GM12872 (cell line): Measurements from ENCODE around the gene CCDC57.

Experiments used
- TF ChIP-seq, protein P1 (sequence below): IDR thresholded peaks from 3 replicates; pipeline ENCODE4 v1.5.1; 2011; ENCODE audit warnings: low read depth, mild to moderate bottlenecking, low read length, moderate library complexity; ENCODE audit not compliant: insufficient read depth

CCDC57 gene

DNA sequence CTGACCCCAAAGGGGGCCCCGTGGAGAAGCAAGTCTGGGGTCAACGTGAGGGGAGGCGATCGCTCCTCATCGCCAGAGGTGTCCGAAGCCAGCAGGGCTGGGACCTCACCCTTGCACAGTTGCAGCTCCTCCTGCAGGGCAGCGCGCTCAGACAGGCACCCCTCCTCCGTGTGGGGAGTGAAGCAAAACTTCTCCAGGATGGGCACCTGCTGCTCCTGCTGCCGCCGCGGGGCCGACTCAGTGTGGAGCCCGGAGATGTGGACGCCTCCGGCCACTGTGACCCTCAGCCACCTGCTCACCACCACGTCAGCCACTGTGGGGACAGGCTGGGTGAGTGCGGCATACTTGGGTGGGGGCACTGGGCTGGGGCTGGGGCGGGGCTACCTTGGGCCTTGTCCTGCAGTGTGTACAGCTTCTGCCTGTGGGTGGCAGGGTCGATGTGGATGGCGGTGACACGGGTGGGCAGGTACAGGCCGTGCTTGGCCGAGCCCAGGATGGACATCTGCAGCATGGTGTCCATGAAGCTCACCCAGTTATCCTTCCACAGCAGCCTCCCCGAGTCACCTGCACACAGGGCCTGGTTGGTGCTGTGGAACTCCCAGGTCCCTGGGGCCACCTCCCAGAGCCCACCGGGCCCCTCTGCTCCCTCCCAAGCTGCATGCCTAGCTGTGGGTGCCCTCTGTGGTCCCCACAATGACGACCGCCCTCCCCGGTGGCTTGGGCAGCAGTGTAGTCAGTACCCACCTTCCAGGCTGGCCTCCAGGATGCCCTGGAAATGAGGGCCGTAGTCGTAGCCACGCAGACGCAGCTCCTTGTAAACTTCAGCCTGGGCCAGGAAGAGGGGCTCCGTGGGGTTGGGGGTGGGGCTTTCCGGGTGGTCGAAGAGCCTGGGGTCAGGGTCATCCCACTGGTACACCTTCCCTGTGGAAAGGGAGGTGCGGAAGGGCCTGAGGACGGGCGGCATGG, 125.4 kb downstream of the CCDC57 start:
- TF ChIP-seq, protein P1, sequence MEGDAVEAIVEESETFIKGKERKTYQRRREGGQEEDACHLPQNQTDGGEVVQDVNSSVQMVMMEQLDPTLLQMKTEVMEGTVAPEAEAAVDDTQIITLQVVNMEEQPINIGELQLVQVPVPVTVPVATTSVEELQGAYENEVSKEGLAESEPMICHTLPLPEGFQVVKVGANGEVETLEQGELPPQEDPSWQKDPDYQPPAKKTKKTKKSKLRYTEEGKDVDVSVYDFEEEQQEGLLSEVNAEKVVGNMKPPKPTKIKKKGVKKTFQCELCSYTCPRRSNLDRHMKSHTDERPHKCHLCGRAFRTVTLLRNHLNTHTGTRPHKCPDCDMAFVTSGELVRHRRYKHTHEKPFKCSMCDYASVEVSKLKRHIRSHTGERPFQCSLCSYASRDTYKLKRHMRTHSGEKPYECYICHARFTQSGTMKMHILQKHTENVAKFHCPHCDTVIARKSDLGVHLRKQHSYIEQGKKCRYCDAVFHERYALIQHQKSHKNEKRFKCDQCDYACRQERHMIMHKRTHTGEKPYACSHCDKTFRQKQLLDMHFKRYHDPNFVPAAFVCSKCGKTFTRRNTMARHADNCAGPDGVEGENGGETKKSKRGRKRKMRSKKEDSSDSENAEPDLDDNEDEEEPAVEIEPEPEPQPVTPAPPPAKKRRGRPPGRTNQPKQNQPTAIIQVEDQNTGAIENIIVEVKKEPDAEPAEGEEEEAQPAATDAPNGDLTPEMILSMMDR: no peak

DNA sequence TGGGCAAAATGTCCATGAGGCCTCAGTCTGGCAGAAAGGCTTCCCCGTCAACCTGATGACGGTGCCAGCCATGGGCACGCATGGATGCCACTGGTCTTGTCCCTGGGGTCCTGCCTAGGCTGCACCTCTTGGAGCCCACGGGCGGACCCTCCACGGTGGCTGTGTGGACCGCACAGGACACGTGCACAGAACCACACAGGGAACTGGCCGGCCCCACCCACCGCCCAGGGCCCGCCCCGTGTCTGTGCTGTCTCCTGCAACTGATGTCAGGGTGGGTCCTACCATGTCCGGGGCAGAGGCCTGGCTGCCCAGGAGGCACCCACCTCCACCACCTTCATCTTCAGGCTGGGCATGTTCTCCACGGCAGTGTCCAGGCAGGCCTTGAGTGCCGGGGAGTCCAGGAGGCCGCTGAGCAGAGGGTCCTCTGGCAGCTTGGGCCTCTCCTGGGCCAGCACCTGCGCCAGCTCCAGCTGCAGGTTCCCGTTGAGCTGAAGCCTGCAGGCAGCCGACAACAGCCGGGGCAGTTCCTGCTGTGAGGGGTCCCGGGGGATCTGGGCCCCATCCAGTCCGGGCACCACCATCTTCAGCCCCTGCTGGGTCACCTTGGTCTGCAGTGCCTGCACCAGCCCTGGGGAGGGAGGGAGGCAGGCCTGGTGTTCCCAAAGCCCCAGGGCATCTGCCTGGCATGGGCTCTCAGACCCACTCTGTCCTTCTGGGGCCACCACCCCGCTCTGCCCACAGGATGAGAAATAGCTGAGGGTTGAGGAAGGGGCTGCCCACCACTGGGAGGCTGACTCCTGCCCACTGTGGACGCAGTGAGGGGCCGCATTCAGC, 126.5 kb downstream of the CCDC57 start:
- TF ChIP-seq, protein P1: no peak

DNA sequence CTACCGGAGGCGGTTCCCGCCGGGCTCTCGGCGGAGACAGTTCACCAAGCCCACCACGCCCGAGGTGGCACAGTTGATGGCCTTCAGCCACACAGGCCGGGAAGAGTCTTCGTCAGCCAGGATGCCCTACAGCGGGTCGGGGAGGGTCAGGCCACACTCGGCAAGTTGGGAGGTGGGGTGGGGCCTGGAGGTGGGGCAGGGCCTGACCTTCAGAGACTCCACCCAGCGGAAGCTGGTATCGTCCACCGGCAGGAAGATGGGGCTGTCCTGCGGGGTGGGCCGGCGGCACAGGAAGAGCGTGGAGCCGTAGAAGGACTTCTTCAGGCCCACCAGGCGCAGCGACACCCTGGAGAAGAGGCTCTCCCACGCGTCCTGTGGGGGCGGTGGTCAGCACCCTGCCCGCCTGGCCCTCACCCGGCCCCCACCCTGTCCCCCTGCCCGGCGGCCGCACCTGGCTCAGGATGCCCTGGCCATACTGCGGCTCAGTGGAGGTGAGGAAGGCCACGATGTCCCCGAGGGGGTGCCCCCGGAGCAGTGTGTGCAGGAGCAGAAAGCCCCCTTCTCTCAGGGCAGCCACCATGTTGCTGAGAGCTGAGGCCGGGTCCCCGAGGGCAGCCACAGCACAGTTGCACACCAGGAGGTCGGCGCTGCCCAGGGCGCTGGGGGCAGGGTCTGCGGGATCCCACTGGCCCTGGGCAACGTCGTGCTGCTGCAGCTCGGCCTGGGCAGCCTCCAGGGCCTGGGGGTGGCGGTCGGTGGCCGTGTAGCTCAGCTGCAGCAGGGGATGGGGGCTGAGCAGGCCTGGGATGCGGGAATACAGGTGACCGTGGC, 127.4 kb downstream of the CCDC57 start:
- TF ChIP-seq, protein P1: no peak

DNA sequence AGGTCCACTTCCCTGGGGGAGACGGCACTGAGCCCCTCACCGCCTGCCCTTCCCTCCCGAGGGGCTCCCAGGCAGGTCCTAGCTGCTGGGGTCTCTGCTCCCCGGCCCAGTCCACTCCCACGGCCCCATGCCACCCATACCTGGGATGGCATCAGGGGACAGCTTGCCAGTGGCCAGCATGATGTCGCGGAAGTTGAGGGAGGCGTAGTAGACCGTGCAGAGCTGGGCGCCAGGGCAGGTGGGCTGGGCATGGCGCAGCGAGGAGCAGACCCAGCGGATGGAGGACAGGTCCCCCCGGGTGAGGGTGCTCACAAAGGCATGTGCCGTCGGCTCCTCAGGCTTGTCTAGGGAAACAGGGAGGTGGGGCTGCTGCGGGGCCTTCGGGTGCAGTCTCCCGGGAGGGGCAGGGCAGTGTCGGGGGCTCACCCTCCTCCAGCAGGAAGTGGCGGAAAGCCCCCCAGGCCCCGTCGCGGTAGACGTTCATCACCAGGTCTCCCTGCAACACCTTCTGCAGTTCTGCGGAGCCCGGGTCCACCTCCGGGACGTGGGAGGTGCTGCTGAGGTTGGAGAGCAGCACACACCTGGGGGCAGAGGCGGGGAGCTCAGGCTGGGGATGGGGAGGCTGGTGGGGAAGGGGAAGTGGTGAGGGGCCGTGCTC, 128.1 kb downstream of the CCDC57 start:
- TF ChIP-seq, protein P1: no peak

DNA sequence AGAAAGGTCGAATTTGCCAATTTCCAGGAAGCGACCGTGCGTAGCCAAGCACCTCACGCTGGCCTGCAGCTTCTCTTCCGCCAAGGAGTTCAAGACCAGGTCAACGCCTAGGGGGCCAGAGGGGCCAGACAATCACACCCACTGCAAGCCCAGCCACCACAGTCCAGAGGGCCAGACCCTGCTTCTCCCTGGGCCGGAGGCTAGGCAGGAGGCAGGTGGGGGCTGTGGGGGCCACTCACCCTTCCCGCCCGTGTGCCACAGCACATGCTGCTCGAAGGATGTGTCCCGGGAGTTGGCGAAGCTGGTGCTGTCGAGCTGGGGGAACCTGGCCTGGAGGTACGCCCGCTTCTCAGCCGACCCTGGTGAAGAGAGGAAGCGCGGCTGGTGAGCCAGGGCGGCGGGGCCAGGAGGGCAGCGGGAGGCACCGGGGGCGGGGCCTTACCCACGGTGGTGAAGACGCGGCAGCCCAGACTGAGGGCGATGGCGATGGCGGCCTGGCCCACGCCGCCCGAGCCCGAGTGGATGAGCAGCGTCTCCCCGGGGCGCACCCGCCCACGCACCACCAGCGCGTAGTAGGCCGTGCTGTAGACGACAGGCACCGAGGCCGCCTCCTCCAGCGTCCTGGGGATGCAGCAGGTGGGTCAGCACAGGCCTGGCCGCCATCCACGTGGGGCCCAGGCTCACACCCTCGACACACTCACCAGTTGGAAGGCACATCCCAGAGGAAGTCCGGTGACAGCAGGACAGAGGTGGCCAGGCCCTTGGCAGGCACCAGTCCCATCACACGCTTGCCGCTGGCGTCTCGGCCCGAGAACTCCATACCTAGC, 128.9 kb downstream of the CCDC57 start:
- TF ChIP-seq, protein P1: no peak

DNA sequence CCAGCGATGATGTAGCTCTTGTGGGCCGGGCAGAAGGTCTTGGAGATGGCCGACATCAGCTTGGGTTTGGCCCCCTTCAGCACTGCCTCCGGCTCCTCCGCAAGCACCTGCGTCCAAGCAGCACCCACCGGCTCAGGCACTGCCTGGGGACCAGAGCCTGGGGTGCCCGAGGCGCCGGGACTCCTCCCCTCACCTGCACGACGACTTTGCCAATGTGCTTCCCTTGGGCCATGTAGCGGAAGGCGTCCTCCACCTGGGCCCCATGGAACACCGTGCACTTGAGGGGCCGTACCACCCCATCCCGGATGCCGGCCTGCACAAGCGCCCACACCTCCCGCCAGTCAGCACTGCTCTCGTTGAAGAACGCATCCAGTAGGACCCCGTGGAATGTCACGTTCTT, 129.6 kb downstream of the CCDC57 start:
- TF ChIP-seq, protein P1: no peak
